Bronchial epithelial cell (primary cell): Measurements from ENCODE around the gene SAFB. TPM values are rescaled to one million over a fixed set of nuclear protein-coding genes. Genes with fewer than 3 reads are reported as not detected.
"Not testable (repeated sequence)": the region's sequence is repeated elsewhere in the genome, so short reads cannot be mapped to it uniquely, and the experiment has no call there.

Experiments
- DNase-seq: peaks from one replicate; pipeline ENCODE4 v3.0.0-alpha.2; 2010; ENCODE audit warnings: low read depth
- FAIRE-seq: peaks from 2 replicates; lab custom pipeline; 2011; peaks lifted over from hg19 to GRCh38; lab: Jason Lieb, UNC
- H3K27me3 ChIP-seq: 2 replicates; pipeline ENCODE4 v1.5.1; 2011; ENCODE audit warnings: low read length; ENCODE audit not compliant: control insufficient read depth, insufficient read depth
- H3K36me3 ChIP-seq: 2 replicates; pipeline ENCODE4 v1.5.1; 2011; ENCODE audit warnings: low read length; ENCODE audit not compliant: control insufficient read depth, insufficient read depth
- H3K4me3 ChIP-seq: 2 replicates; pipeline ENCODE4 v1.5.1; 2011; ENCODE audit warnings: mild to moderate bottlenecking, low read depth, low read length, control low read depth
- total RNA-seq: library from RNA; depleted of rRNA; stranded (reverse); fragments of >200 nt; gene quantifications from 2 replicates; pipeline ENCODE4 v1.2.1, GENCODE V29; 2014
- TF ChIP-seq, protein P1 (sequence below): IDR thresholded peaks from 2 replicates; pipeline ENCODE4 v1.5.1; 2011; ENCODE audit warnings: mild to moderate bottlenecking, moderate library complexity, low read length, control low read depth, inconsistent platforms; ENCODE audit not compliant: insufficient read depth, severe bottlenecking

The SAFB gene
- total RNA-seq, 1 donor from 2014 or later: 44.0 TPM

DNA sequence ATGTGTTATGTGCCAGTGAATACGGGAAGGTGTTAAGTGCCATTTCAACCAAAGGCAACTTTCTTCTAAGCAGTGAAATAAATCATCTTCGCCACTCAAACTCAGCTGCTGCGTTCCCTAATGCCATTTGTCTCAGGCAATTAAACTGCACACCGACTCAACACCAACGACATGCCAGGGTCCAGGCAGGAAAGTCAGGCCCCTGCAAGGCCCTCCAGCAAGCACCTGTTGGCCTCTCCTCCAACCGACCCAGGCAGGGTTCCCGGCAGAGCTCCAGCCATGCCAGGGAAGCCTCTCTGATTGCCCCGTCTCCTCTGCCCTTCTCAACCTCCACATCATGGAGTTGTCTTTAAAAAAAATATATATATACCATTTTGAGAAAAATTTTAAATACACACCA lies 22.1 kb upstream of the SAFB start:
- H3K4me3 ChIP-seq: no peak overlapping the region
- DNase-seq (no peak), FAIRE-seq (no peak)
- H3K36me3 ChIP-seq: peaks cover 36% of the 10 kb centered on the region
- TF ChIP-seq, protein P1, sequence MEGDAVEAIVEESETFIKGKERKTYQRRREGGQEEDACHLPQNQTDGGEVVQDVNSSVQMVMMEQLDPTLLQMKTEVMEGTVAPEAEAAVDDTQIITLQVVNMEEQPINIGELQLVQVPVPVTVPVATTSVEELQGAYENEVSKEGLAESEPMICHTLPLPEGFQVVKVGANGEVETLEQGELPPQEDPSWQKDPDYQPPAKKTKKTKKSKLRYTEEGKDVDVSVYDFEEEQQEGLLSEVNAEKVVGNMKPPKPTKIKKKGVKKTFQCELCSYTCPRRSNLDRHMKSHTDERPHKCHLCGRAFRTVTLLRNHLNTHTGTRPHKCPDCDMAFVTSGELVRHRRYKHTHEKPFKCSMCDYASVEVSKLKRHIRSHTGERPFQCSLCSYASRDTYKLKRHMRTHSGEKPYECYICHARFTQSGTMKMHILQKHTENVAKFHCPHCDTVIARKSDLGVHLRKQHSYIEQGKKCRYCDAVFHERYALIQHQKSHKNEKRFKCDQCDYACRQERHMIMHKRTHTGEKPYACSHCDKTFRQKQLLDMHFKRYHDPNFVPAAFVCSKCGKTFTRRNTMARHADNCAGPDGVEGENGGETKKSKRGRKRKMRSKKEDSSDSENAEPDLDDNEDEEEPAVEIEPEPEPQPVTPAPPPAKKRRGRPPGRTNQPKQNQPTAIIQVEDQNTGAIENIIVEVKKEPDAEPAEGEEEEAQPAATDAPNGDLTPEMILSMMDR: no peak
- no peaks in the 10 kb centered on the region for H3K27me3 ChIP-seq

DNA sequence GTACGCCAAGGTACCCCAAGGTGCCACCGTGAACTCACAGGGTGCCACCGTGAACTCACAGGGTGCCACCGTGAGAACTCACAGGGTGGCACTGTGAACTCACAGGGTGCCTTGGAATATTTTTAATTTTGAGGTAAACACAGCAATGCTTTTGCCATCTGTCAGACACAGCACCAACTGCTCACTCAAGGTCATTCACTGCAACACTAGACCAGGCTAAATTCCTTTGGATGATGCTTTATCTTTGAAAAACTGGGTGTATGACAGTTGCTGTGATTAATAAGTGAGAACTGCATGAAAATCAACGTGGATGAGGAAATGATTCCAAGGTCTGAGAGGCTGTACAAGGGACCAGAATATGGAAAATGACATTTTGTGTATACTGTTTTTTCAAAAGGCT lies 19.3 kb upstream of the SAFB start:
- FAIRE-seq: no peak
- DNase-seq: no peak
- H3K4me3 ChIP-seq: no peak overlapping the region
- TF ChIP-seq, protein P1: no peak
- peaks cover 30% of the 10 kb centered on the region for H3K36me3 ChIP-seq
- H3K27me3 ChIP-seq: no peaks in the 10 kb centered on the region

DNA sequence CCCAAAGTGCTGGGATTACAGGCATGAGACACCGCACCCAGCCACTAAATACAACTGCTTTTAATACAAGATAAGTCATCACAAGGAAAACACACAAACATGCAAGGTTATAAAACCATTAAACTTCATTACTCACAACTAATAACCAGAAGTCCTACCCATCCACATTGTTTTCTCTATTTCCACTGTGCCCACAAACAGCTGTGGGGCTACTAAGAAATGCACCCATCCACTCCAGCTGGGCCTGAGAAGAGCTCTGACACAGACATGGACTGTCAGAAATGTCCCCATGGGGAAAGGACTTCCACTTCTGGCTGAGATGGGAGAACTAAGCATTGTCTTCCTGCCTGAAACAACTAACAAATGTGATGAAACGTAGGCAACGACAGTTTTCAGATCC lies 17.5 kb upstream of the SAFB start:
- H3K27me3 ChIP-seq: no peaks in the 10 kb centered on the region
- peaks cover 23% of the 10 kb centered on the region for H3K36me3 ChIP-seq
- no peak overlapping the region for H3K4me3 ChIP-seq
- TF ChIP-seq, protein P1: no peak
- peak; percentile 75 for FAIRE-seq
- DNase-seq: no peak

DNA sequence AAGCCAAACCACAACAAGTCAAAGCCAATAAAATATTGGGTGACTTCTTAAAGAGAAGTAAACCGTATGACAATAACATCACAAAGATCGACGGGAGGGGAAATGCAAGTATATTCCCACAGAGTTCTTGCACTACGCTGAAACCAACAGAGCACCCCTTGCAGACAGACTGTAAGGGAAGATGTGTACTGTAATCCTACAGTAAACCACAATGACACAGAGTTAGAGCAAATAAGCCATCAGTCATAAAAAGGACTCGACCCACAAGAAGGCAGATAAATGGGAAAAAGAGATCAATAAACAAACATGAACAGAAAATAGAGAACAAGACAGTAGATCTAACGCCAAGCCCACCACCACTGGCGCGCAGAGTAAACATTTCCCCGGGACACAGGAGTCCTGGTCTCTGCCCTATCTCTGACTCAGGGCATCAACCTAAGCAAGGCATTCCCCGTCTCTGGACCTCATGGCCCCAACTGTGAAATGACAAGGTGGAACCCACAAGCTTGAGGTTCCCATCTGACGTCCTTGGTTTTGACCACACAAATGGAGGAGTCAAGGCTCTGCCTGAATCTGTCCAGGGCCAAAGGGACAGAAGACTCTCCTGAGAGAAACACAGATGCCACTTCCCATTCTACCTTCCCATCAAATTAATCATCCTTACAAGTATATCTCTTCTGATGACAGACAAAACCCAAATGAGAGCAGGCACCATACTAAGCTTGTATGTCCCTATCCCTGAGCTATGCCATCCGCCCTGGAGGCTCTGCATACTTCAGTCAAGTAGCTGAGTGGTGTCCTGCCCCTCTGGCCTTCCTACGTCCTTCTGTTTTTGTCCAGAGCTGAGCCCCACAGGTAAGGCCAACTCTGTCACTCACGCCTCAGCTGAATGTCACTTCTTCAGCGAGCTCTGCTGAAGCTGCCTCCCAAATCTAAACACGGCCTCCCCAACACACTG lies 15.3 kb upstream of the SAFB start:
- Histone ChIP-seq H3K27me3 (no peaks in the 10 kb centered on the region), H3K4me3 (no peak overlapping the region), H3K36me3 (peaks cover 20% of the 10 kb centered on the region)
- no peak for DNase-seq
- peak; percentile 62 for FAIRE-seq
- TF ChIP-seq, protein P1: no peak

DNA sequence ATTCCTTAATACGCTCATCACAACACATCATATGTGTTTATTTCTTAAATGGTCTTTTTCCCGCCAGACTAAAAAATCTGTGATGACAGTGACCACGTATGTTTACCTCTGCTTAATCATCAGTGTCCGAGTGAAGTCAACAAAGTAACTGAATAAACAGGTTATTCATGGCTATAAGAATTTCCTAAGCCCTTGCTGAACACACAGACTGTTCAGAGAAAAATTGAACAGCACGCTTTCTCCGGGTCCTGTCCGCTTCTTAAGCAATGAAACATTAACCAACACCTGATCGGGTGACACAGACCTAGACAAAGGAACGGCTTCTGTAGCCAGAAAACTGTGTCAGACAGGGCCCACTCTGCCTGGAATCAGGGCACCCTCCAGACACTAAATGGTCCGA lies 14.6 kb upstream of the SAFB start:
- Histone ChIP-seq H3K27me3 (no peaks in the 10 kb centered on the region), H3K36me3 (peaks cover 24% of the 10 kb centered on the region), H3K4me3 (no peak overlapping the region)
- TF ChIP-seq, protein P1: no peak
- FAIRE-seq (no peak), DNase-seq (no peak)

DNA sequence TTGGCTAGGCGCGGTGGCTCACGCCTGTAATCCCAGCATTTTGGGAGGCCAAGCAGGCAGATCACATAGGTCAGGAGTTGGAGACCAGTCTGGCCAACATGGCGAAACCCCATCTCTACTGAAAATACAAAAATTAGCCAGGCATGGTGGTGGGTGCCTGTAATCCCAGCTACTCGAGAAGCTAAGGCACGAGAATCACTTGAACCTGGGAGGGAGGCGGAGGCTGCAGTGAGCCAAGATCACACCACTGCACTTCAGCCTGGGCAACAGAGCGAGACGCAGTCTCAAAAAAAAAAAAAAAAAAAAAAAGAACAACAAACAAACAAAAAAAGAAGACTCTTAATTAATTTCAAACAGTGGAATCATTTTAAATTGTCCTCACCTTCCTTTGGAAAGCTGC lies 14.1 kb upstream of the SAFB start:
- not testable (repeated sequence) for FAIRE-seq, H3K4me3 ChIP-seq, DNase-seq, H3K27me3 ChIP-seq
- peaks cover 27% of the 10 kb centered on the region for H3K36me3 ChIP-seq
